BE2C (cell line): ENCODE data around the gene C2orf72.

Source experiments
- DNase-seq: peaks from one replicate; pipeline ENCODE4 v3.0.0-alpha.2; 2020
- H3K27me3 ChIP-seq: fragments of 250-450 bp; sonication (Bioruptor Pico); 2 replicates; pipeline ENCODE4 v1.5.1; 2020; ENCODE audit warnings: mild to moderate bottlenecking
- H3K36me3 ChIP-seq: fragments of 250-450 bp; sonication (Bioruptor Pico); 2 replicates; pipeline ENCODE4 v1.5.1; 2020; ENCODE audit warnings: mild to moderate bottlenecking
- H3K4me1 ChIP-seq: fragments of 250-450 bp; sonication (Bioruptor Pico); 2 replicates; pipeline ENCODE4 v1.5.1; 2020
- H3K4me3 ChIP-seq: 2 replicates; pipeline ENCODE4 v1.5.1; 2011; ENCODE audit warnings: low read depth, low read length
- H3K9me3 ChIP-seq: fragments of 250-450 bp; sonication (Bioruptor Pico); 2 replicates; pipeline ENCODE4 v1.5.1; 2020
- CTCF ChIP-seq: IDR thresholded peaks from 2 replicates; pipeline ENCODE4 v1.5.1; 2012; ENCODE audit warnings: mild to moderate bottlenecking, low read depth, low read length

C2orf72 gene

DNA sequence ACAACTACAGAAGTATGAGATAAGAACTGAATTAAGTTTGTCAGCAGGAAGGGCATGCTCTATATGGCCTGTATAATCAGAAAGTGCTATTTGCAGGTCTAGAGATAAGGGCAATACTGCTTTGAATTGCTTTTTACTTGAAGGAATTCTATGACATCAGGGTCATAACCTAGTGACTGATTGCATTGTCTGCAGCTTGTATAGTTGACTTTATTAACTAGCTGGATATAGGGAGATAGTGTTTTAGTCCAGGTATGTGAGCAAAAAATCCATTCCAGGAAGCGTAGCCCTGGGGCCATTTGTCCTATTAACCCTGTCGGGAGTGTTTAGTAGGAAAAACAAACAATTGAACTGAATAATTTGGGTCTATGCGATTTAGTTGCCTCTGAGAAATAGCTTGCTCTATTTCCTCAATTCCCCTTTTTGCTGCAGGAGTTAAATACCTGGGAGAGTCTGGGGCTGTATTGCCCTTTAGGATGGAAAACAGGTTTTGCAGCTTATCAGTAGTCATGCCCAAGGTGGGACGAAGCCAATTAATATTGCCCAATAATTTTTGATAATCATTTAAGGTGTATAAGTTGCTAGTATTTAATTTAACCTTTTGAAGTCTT lies 57.5 kb downstream of the C2orf72 start:
- no peaks in the 10 kb centered on the region for H3K27me3 ChIP-seq
- no peaks in the 10 kb centered on the region; the same call in 1 of the 2 replicates for H3K4me1 ChIP-seq
- DNase-seq = no peak
- no peak for TF ChIP-seq CTCF
- no peak overlapping the region for H3K4me3 ChIP-seq
- peaks cover 62% of the 10 kb centered on the region for H3K36me3 ChIP-seq
- no peaks in the 10 kb centered on the region; the same call in none of the 2 replicates for H3K9me3 ChIP-seq
